ENCODE measurements around the gene WBP11. TPM values are rescaled to one million over a fixed set of nuclear protein-coding genes. Genes with fewer than 3 reads are reported as not detected.

Gene WBP11
- total RNA-seq, 1 experiment from 2014 or later: 108 TPM

GRCh38 chr12:14836336-14837210 is 33.3 kb upstream of the WBP11 start:
- H4K91ac ChIP-seq (ENCODE audit: insufficient read length, low read depth, low read length): no peak overlapping the region
- H3K79me2 ChIP-seq (ENCODE audit: insufficient read depth, low read length): no peaks in the 10 kb centered on the region
- no peak overlapping the region for H2BK120ac ChIP-seq (ENCODE audit: low read depth, low read length, poor library complexity, severe bottlenecking)
- no peak overlapping the region for H4K8ac ChIP-seq (replicated peaks; ENCODE audit: insufficient read length, low read depth, low read length)
- no peak overlapping the region for H2BK20ac ChIP-seq (ENCODE audit: low read depth, low read length, poor library complexity, severe bottlenecking)
- H3K4me1 Mint-ChIP-seq: peaks cover 4 to 6% of the 10 kb centered on the region in 2 experiments; a peak in 3 of 4 replicates
- no peaks in the 10 kb centered on the region for H3K23me2 ChIP-seq (ENCODE audit: insufficient read length, low read depth, low read length, poor library complexity, severe bottlenecking)
- H2AK5ac ChIP-seq (ENCODE audit: insufficient read length, low read length): no peak overlapping the region
- no peak overlapping the region for H3K4me3 Mint-ChIP-seq
- DNase-seq: no peak
- no peak overlapping the region for H3K18ac ChIP-seq (ENCODE audit: insufficient read length, low read depth, low read length)
- H3K27ac Mint-ChIP-seq: no peak overlapping the region
- no peak overlapping the region for H2BK5ac ChIP-seq (ENCODE audit: insufficient read length, low read length)
- no peaks in the 10 kb centered on the region for H3K9me3 ChIP-seq (ENCODE audit: control insufficient read depth, low read depth, low read length)
- H2BK15ac ChIP-seq (ENCODE audit: low read depth, low read length): no peak overlapping the region
- no peak overlapping the region for H2AFZ ChIP-seq (ENCODE audit: low read length)
- peaks cover 7 to 9% of the 10 kb centered on the region in 2 experiments for H3K9me3 Mint-ChIP-seq
- peaks cover 0 to 10% (median 0%) of the 10 kb centered on the region in 3 experiments; a peak in 2 of 7 replicates for H3K36me3 Mint-ChIP-seq (ENCODE audit: insufficient read depth in 1 of 3, low read depth in 3 of 3)
- H2BK12ac ChIP-seq (ENCODE audit: insufficient read length, low read depth, low read length): no peak overlapping the region
- H3K4me1 ChIP-seq (ENCODE audit: insufficient read depth, low read length): no peaks in the 10 kb centered on the region
- H3K27me3 ChIP-seq (ENCODE audit: insufficient read depth, low read length): no peaks in the 10 kb centered on the region
- no peak overlapping the region for H3K56ac ChIP-seq (ENCODE audit: insufficient read length, low read depth, low read length)
- H3K27ac ChIP-seq (ENCODE audit: insufficient read length, low read depth, low read length): no peak overlapping the region
- no peaks in the 10 kb centered on the region for H4K20me1 ChIP-seq (ENCODE audit: control insufficient read depth, insufficient read depth, insufficient read length)
- H4K5ac ChIP-seq (ENCODE audit: insufficient read length, low read depth, low read length): no peak overlapping the region
- H3K79me1 ChIP-seq (ENCODE audit: insufficient read depth, low read depth, low read length, poor library complexity, severe bottlenecking): no peaks in the 10 kb centered on the region
- no peak overlapping the region for H3K23ac ChIP-seq (ENCODE audit: insufficient read length, low read depth, low read length)
- H3K9ac ChIP-seq (ENCODE audit: extremely low read depth, insufficient read length, low read length): no peak overlapping the region
- no CpG with 5 or more reads among the region's 7 CpGs for WGBS (ENCODE audit: extremely low coverage, insufficient read length, low lambda C conversion rate)
- H3T11ph ChIP-seq (ENCODE audit: low read length): no peak overlapping the region
- no peak overlapping the region for H3K4ac ChIP-seq (ENCODE audit: low read depth, low read length)
- no peak overlapping the region for H3K14ac ChIP-seq (ENCODE audit: insufficient read depth, low read length)
- no peaks in the 10 kb centered on the region for H3K27me3 Mint-ChIP-seq (ENCODE audit: low read depth)
- TF ChIP-seq CTCF (conservative IDR thresholded peaks at IDR 0.05): no peak
- no peak overlapping the region for H3K4me2 ChIP-seq (ENCODE audit: insufficient read depth, insufficient read length, low read length)

All from H9 (cell line).